GM12873 (cell line): ENCODE data around the gene SLAIN2.

ENCODE experiments used
- CTCF ChIP-seq: IDR thresholded peaks from 2 replicates; pipeline ENCODE4 v1.5.1; 2012; ENCODE audit warnings: low read depth, mild to moderate bottlenecking, moderate library complexity, low read length, control low read depth; ENCODE audit not compliant: insufficient read depth; ENCODE audit errors: missing control alignments

The SLAIN2 gene

DNA sequence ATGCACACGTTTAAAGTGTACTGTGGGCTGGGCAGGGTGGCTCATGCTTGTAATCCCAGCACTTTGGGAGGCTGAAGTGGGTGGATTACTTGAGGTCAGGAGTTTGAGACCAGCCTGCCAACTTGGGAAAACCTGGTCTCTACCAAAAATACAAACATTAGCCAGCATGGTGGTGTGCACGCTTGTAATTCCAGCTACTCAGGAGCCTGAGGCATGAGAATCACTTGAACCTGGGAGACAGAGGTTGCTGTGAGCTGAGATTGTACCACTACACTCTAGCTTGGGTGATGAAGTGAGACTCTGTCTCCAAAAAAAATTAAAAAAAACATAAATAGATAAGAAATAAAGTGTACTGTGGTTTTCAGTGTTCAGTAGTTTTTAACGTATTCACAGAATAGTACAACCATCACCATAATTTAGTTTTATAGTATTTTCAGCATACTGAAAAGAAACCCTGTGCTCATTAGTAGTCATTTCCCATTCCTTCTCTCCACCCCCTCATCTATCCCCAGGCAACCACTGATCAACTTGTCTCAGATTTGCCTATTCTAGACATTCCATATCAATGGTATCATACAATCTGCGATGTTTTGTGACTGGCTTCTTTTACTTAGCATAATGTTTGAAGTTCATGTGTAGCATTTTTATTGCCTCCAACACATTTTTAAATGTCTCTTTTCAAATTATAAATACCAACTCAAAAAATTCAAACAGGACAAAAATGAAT is 19.1 kb downstream of the SLAIN2 start:
- no peak for TF ChIP-seq CTCF

GRCh38 chr4:48361012-48361400 is 19.7 kb downstream of the SLAIN2 start:
- no peak for TF ChIP-seq CTCF

- TF ChIP-seq CTCF: no peak
These were observed 25.3 kb downstream of the SLAIN2 start for GRCh38 chr4:48366611-48367010.

GRCh38 chr4:48367016-48367415 is 25.7 kb downstream of the SLAIN2 start:
- TF ChIP-seq CTCF: no peak

- no peak for TF ChIP-seq CTCF
These were observed 27.1 kb downstream of the SLAIN2 start for GRCh38 chr4:48368389-48368788.

DNA sequence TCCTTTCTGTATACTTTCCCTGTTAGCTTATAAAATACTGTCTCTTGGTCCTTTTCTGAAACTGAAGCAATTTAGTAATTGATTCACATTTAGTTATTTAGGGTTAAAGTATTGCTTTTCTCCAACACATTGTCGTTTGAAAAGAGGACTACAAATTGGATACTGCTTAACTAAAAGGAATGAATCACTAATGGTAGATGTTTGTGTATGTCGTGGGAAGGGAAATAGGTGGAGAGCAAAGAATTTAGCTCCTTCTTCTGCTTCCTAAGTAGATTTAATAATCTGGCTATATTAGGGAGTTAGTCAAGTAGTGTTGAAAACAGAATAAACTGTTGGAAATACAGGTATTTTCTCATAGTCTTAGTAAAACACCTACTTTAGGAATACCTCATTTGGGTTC is 27.9 kb downstream of the SLAIN2 start:
- TF ChIP-seq CTCF: no peak

DNA sequence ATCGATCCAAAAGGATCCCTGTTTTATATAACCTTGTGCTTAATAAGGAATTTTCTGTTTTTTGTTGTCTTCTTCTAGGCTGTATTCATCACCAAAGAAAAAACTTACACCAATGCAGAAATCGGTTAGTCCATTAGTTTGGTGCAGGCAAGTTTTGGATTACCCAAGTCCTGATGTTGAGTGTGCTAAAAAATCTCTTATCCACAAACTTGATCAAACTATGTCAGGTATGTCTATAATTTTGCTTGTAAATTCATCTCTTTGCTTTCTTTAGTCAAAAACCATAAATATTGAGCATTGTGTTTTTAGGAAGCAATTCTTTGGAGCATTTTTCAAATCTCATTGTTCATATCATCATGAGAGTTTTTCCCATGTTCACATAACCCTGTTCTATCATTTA is 28.4 kb downstream of the SLAIN2 start:
- TF ChIP-seq CTCF: no peak
